Activated CD4-positive, alpha-beta T cell treated with anti-CD3 and anti-CD28 coated beads, Interleukin-2, amount 50 U/mL, for 1 hour (primary cell): Measurements from ENCODE around the gene HIVEP3.
A peak's percentile ranks its signal among the peaks of the same experiment; 100 is the strongest.

Experiments used
- DNase-seq: peaks from one replicate; pipeline ENCODE4 v3.0.0-alpha.2; 2020

HIVEP3 gene

GRCh38 chr1:41749991-41750745 lies 168.6 kb downstream of the HIVEP3 start:
- no peak for DNase-seq

GRCh38 chr1:41745022-41745421 lies 173.7 kb downstream of the HIVEP3 start:
- DNase-seq: no peak

GRCh38 chr1:41743366-41743765 lies 175.4 kb downstream of the HIVEP3 start:
- no peak for DNase-seq

- no peak for DNase-seq
These were observed 176.5 kb downstream of the HIVEP3 start for GRCh38 chr1:41742219-41742618.

GRCh38 chr1:41741244-41741643 lies 177.5 kb downstream of the HIVEP3 start:
- no peak for DNase-seq

GRCh38 chr1:41740630-41741239 lies 178.0 kb downstream of the HIVEP3 start:
- no peak for DNase-seq

DNA sequence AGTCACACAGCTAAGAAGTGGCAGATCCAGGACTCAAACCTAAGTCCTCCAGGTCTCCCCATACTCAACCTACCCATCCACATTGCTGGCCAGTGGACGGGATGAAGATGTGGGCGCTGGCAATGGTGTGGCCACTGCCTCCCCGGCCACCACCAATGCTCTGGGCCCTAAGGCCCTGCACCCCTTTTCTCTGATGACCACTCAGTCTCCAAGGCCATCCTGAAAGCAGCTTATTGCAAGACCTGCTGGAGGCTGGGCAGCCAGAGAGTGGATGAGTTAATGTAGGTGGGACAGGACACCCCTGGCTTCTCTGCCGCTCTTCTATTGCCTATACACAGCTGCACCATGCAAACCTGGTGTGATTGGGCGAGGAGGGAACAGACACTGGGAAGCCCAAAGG lies 178.7 kb downstream of the HIVEP3 start:
- DNase-seq: no peak

DNA sequence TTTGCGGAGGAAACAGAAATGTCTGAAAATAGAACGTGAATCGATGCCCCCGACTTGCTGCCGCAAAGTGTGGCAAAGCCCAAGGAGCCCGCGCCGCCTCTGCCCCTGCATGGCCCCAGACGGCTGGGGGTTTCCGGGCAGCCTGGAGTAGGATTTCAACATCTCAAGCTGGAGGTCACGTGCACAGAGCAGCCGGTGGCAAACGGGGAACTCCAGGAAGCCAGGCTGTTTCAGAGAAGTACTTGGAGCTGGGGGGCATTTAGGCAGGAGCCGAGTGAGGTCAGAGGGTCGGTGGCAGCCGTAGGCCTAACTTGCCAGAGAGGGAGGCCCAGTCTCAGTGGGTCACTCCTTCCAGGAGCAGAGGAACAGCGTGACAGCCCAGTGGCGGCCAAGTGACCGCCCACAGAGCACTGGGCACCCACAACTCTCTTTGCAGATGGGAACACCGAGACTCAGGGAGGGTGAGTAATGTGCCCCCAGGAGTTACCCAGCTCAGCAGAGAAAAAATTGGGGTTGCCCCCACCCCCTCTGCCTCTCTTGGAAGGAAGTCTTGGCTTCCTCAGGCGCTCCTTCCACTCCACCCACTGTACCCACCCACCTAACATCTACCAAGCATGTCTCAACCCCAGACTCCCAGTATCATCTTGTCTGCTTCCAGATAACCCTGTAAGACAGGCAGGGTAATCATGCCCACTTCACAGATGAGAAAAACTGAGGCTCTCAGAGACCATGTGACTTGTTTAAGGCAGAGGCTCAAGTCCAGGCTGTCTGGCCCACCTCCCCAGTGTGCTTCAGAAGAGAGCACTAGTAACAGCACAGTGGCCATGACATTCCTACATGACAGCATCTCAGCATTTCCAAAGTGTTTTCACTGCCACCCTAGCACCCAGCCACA lies 179.4 kb downstream of the HIVEP3 start:
- DNase-seq: peak; percentile 53

DNA sequence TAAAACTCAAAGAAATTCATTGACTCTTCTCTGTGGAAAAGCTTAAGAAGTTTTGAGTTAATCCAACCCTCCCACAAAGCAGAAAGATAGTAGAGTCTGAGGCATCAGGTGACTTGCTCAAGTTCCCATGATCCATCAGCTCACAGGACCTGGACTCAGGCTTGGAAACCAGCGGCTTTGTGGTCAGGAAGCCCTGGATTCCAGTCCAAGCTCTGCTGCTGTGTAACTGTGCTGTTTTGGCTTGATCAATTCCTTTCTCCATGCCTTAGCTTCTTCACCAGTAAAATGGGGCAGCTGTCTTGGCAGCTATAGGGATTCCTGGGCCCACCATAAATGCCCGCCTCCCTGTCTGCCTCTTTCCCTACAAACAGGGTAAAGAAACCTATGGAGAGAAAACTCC lies 180.2 kb downstream of the HIVEP3 start:
- DNase-seq: no peak

- no peak for DNase-seq
These were observed 180.7 kb downstream of the HIVEP3 start for GRCh38 chr1:41738006-41738405.

DNA sequence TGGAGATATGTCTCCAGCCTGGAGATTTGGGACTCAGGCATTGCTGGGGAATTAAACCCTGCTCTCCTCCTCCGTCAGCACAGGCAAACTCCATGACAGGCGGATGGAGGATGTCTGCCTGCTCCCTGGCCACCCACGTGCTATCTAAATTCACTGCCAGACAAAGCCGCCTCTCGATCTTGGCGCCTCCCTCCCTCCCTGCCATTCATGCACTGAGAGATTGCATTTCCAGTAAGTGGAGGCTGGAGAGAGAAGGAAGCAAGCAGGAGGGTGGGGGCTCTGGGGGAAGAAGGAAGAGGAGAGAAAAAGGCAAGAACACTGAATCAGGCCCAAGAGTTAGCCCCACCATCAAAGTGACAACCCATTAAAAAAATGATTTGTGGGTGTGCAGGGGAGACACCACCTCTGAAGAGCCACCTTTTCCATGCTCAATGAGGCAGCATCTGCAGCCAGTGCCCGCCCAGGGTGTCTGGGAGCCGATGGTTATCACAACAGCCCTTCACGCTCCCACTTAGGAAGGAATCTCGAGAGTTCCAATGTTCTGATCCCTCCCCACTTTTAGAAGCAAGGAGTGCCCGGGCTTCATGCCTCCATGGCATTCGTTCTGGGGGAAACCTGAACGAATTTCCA lies 183.0 kb downstream of the HIVEP3 start:
- DNase-seq: no peak

DNA sequence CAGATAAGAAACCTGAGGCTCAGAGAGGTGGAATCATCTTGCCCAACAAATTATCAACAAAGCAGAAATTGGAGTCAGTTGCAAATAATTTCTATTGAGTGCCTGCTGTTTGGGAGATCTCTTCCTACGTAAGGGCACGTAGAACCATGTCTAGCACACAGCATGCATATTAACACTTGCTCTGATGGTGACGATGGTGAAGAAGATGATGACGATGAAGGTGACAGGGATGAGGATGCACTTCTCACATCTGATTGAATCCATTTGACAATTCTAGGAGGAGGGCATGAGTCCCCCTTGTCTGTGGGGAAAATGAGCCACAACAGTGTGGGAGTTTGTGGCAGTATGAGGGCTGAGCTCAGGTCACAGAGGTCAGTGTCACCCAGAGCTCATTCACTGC lies 183.6 kb downstream of the HIVEP3 start:
- DNase-seq: no peak

DNA sequence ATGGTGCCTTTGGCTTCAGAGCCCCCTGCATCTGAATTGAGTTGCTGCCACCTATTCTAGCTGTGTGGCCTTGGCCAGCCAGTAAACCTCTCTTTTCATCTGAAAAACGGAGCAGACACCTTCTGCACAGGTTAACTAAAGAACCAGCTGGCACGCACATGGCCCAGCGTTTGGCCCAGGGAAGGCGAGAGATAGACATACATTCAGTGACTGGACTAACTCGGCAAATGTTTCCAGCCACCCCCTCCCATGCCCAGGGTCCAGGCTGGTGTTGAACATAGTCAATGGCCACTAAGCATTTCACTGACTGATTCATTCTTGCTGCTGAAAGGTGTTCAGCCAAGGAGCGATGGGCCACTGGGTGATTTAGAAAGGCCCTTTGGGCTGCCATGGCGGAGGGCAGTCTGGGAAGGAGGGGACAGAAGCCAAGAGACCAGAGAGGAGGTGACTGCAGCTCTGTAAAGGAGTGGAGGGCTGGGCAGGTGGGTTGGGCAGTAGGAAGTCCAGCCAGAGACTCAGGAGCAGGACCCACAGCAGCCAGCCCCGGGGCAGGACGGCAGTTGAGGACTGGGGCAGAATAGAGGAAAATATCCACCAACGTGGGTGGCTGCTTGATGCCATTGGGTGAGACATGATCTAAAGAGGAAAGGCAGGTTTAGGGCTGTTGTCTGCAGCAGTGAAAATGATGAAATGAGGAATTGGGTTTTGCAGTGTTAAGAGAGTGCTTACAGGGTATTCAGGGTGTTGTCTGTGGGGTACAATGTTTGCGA lies 184.3 kb downstream of the HIVEP3 start:
- DNase-seq: no peak

DNA sequence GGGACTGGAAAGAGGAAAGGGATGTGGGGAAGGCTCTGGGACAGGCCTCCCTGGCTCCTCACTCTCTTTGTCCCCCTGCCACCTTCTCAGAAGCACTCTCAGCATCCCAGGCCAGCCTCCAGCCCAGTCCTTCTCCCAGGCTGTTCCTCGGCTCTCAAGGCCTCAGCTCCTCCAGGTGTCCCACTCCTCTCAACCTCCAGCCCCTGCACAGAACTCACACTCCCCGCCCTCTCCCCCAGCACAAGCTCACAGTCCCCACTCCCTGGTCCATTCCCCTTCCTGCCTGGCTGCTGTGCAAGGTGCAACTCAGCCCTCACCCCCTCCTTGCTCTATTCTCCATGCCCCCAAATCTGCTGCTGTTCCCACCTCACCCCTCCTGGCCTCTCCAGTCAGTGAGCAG lies 185.0 kb downstream of the HIVEP3 start:
- DNase-seq: no peak

GRCh38 chr1:41733021-41733420 lies 185.7 kb downstream of the HIVEP3 start:
- no peak for DNase-seq

GRCh38 chr1:41731516-41732030 lies 187.1 kb downstream of the HIVEP3 start:
- no peak for DNase-seq

- no peak for DNase-seq
These were observed 187.9 kb downstream of the HIVEP3 start for GRCh38 chr1:41730806-41731205.

GRCh38 chr1:41728403-41729202 lies 190.1 kb downstream of the HIVEP3 start:
- no peak for DNase-seq

DNA sequence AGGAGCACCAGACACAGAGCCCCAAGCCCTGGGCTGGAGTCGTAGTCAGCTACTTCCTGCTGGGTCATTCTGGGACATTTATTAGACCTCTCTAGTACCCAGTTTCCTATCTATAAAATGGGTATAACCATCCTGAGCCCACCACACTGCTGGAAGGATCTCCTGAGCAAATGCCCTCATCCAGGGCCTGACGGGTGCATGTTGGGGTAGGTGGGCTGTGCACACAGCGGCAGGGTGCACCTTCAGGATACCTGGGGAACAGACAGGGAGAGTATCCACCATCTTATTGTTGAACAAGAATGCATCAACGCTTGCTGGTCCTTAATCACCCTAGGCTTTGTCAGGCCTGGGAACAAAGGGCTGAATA lies 191.0 kb downstream of the HIVEP3 start:
- DNase-seq: no peak

- no peak for DNase-seq
These were observed 191.6 kb downstream of the HIVEP3 start for GRCh38 chr1:41726899-41727748.
